Neural progenitor cell (in vitro differentiated cells): ENCODE measurements around the gene FAM124A. TPM values are rescaled to one million over a fixed set of nuclear protein-coding genes. Genes with fewer than 3 reads are reported as not detected.

Experiments used
- DNase-seq: peaks from one replicate; pipeline ENCODE4 v3.0.0-alpha.2; 2016; ENCODE audit warnings: low spot score
- H2AFZ ChIP-seq: fragments of 200-600 bp; sonication (generic); replicated peaks from 2 replicates; pipeline ENCODE4 v1.6.1; 2016; ENCODE audit warnings: antibody characterized with exemption
- H3F3A ChIP-seq: fragments of 200-600 bp; sonication (generic); 2 replicates; pipeline ENCODE4 v1.6.1; 2016; ENCODE audit warnings: antibody characterized with exemption, low read depth
- H3K27ac ChIP-seq: fragments of 200-600 bp; sonication (generic); 2 replicates; pipeline ENCODE4 v1.5.1; 2016; ENCODE audit warnings: mild to moderate bottlenecking
- H3K27me3 ChIP-seq: fragments of 200-600 bp; sonication (generic); 2 replicates; pipeline ENCODE4 v1.6.1; 2016; ENCODE audit warnings: mild to moderate bottlenecking, moderate library complexity
- H3K36me3 ChIP-seq: fragments of 200-600 bp; sonication (generic); 2 replicates; pipeline ENCODE4 v1.5.1; 2016
- H3K4me1 ChIP-seq: fragments of 200-600 bp; sonication (generic); 2 replicates; pipeline ENCODE4 v1.6.1; 2016; ENCODE audit warnings: mixed run types
- H3K4me2 ChIP-seq: fragments of 200-600 bp; sonication (generic); 2 replicates; pipeline ENCODE4 v1.6.1; 2016
- H3K4me3 ChIP-seq: fragments of 200-600 bp; sonication (generic); 2 replicates; pipeline ENCODE4 v1.5.1; 2016
- H3K79me2 ChIP-seq: fragments of 200-600 bp; sonication (generic); 2 replicates; pipeline ENCODE4 v1.6.1; 2016; ENCODE audit warnings: low read depth
- H3K9ac ChIP-seq: fragments of 200-600 bp; sonication (generic); 2 replicates; pipeline ENCODE4 v1.6.1; 2016
- H3K9me3 ChIP-seq: fragments of 200-600 bp; sonication (generic); 2 replicates; pipeline ENCODE4 v1.5.1; 2016; ENCODE audit warnings: low read depth
- H4K20me1 ChIP-seq: fragments of 200-600 bp; sonication (generic); 2 replicates; pipeline ENCODE4 v1.6.1; 2016; ENCODE audit warnings: low read depth
- H3K27ac Mint-ChIP-seq: 3 replicates; pipeline ENCODE4 v1.8.0; 2021; ENCODE audit warnings: mixed read lengths
- H3K27me3 Mint-ChIP-seq: 2 replicates; pipeline ENCODE4 v1.8.0; 2022; ENCODE audit warnings: low read depth, mild to moderate bottlenecking, inconsistent platforms, moderate library complexity, mixed read lengths; ENCODE audit not compliant: insufficient read depth
- H3K36me3 Mint-ChIP-seq: 3 replicates; pipeline ENCODE4 v1.8.0; 2021; ENCODE audit warnings: mixed read lengths
- H3K4me1 Mint-ChIP-seq: 3 replicates; pipeline ENCODE4 v1.8.0; 2021; ENCODE audit warnings: mixed read lengths
- H3K4me3 Mint-ChIP-seq: 3 replicates; pipeline ENCODE4 v1.8.0; 2021; ENCODE audit warnings: mild to moderate bottlenecking, moderate library complexity, mixed read lengths
- H3K9me3 Mint-ChIP-seq: 3 replicates; pipeline ENCODE4 v1.8.0; 2020; ENCODE audit warnings: mixed read lengths
- EZH2 ChIP-seq: fragments of 200-600 bp; sonication (generic); IDR thresholded peaks from 2 replicates; pipeline ENCODE4 v1.6.1; 2017; ENCODE audit warnings: antibody characterized with exemption, mild to moderate bottlenecking, moderate library complexity
- EZH2phosphoT487 ChIP-seq: fragments of 200-600 bp; sonication (generic); IDR thresholded peaks from 2 replicates; pipeline ENCODE4 v1.6.1; 2017; ENCODE audit warnings: antibody characterized with exemption
- total RNA-seq: library from RNA; depleted of rRNA; stranded (reverse); fragments of >200 nt; gene quantifications from 2 replicates; pipeline ENCODE4 v1.2.3, GENCODE V29; 2015; ENCODE audit warnings: low replicate concordance
- TF ChIP-seq, protein P1 (sequence below): fragments of 200-600 bp; sonication (generic); IDR thresholded peaks from 2 replicates; pipeline ENCODE4 v1.5.1; 2017; ENCODE audit warnings: antibody characterized with exemption, mild to moderate bottlenecking

The FAM124A gene
- total RNA-seq, 1 donor from 2014 or later = 22.6 TPM

DNA sequence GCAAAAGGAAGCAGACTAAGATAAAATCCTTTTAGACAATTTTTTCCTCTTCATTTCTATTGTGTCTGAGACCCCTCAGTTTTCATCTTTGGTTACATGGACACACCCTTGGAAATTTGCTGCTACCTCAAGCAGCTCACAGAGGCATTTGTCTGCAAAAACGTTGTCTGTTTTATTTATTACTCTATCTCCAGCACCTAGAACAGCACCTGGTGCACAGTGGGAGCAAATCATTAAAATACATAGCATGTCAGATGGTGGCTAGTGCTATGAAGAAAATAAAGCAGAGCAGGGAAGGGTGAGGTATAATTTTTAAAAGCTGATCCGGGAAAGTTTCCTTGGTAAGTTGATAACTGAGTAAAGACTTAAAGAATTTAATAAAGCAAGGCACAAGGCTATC is 14.3 kb upstream of the FAM124A start:
- H3K36me3 ChIP-seq = no peaks in the 10 kb centered on the region
- H3K27me3 Mint-ChIP-seq = peaks cover 4% of the 10 kb centered on the region
- no peak overlapping the region for H3K4me3 Mint-ChIP-seq

DNA sequence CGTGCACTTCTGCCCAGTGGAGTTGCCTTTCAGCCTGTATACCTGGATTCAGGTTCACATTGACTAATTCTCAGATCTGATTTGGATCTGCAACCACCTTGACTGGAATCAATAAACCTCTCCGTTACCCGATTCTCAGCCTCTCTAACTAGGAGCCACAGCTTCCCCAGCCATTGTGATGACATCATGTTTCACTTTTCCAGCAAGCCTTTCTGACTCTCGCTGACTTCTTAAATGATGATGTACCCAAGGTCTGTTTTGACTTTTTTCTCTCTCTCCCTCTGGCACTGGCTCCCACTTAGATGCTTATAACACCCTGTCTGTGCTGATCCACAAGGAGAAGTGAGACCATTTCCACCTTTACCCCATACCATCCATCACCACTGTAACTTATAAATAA is 13.5 kb upstream of the FAM124A start:
- H3K27me3 ChIP-seq = no peaks in the 10 kb centered on the region
- H3K9me3 ChIP-seq = no peaks in the 10 kb centered on the region
- H3K4me3 ChIP-seq = no peak overlapping the region
- H3K27ac ChIP-seq = no peak overlapping the region
- H3K36me3 Mint-ChIP-seq = no peaks in the 10 kb centered on the region
- no peaks in the 10 kb centered on the region for H3K9me3 Mint-ChIP-seq
- H3K4me1 ChIP-seq = no peaks in the 10 kb centered on the region
- H3K27me3 Mint-ChIP-seq = peaks cover 6% of the 10 kb centered on the region
- no peak for DNase-seq
- no peak overlapping the region for H3K27ac Mint-ChIP-seq
- no peak overlapping the region for H3K4me2 ChIP-seq
- H3K4me1 Mint-ChIP-seq = peaks cover 17% of the 10 kb centered on the region
- H3K79me2 ChIP-seq = no peaks in the 10 kb centered on the region
- no peak for TF ChIP-seq EZH2
- TF ChIP-seq EZH2phosphoT487 = no peak
- TF ChIP-seq, protein P1, sequence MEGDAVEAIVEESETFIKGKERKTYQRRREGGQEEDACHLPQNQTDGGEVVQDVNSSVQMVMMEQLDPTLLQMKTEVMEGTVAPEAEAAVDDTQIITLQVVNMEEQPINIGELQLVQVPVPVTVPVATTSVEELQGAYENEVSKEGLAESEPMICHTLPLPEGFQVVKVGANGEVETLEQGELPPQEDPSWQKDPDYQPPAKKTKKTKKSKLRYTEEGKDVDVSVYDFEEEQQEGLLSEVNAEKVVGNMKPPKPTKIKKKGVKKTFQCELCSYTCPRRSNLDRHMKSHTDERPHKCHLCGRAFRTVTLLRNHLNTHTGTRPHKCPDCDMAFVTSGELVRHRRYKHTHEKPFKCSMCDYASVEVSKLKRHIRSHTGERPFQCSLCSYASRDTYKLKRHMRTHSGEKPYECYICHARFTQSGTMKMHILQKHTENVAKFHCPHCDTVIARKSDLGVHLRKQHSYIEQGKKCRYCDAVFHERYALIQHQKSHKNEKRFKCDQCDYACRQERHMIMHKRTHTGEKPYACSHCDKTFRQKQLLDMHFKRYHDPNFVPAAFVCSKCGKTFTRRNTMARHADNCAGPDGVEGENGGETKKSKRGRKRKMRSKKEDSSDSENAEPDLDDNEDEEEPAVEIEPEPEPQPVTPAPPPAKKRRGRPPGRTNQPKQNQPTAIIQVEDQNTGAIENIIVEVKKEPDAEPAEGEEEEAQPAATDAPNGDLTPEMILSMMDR = no peak
- no peak overlapping the region for H3K9ac ChIP-seq
- no peak overlapping the region for H3K4me3 Mint-ChIP-seq
- H2AFZ ChIP-seq = no peak overlapping the region
- H3K36me3 ChIP-seq = no peaks in the 10 kb centered on the region
- H4K20me1 ChIP-seq = no peaks in the 10 kb centered on the region
- no peaks in the 10 kb centered on the region for H3F3A ChIP-seq

More for the DNA sequence above, 14.3 kb upstream of the FAM124A start:
- no peaks in the 10 kb centered on the region for H3K36me3 Mint-ChIP-seq
- peaks cover 9% of the 10 kb centered on the region for H3K4me1 Mint-ChIP-seq
- H3F3A ChIP-seq = no peaks in the 10 kb centered on the region
- no peaks in the 10 kb centered on the region for H4K20me1 ChIP-seq
- no peak overlapping the region for H3K27ac Mint-ChIP-seq
- TF ChIP-seq EZH2 (no peak), EZH2phosphoT487 (no peak)
- TF ChIP-seq, protein P1 = no peak
- no peaks in the 10 kb centered on the region for H3K9me3 Mint-ChIP-seq
- no peaks in the 10 kb centered on the region for H3K79me2 ChIP-seq
- H3K27ac ChIP-seq = no peak overlapping the region
- H3K4me2 ChIP-seq = no peak overlapping the region
- DNase-seq = no peak
- H3K9me3 ChIP-seq = no peaks in the 10 kb centered on the region
- no peak overlapping the region for H3K9ac ChIP-seq
- no peak overlapping the region for H2AFZ ChIP-seq
- no peak overlapping the region for H3K4me3 ChIP-seq
- no peaks in the 10 kb centered on the region for H3K27me3 ChIP-seq
- no peaks in the 10 kb centered on the region for H3K4me1 ChIP-seq

DNA sequence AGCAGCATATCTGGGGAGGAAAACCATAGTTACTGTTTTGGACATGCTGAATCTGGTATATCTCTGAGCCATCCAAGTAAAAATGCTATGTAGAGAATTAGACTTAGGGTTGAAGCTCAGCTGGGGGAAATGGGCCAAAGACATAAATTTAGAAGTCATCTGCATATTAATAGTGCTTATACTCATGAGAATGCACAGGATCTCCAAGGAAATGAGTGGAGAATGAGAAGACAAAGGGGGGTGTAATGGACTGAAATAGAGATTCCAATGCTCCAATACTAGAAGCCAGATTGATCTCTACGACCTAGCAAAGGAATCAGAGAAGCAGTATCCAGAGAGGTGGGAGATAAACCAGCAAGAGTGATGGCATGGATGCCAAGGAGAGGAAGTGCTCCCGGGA is 10.3 kb upstream of the FAM124A start:
- Histone ChIP-seq H4K20me1 (no peaks in the 10 kb centered on the region), H2AFZ (no peak overlapping the region), H3K4me3 (no peak overlapping the region), H3K9ac (no peak overlapping the region), H3F3A (no peaks in the 10 kb centered on the region), H3K27me3 (no peaks in the 10 kb centered on the region), H3K79me2 (no peaks in the 10 kb centered on the region), H3K36me3 (no peaks in the 10 kb centered on the region), H3K4me1 (no peaks in the 10 kb centered on the region), H3K9me3 (no peaks in the 10 kb centered on the region), H3K4me2 (no peak overlapping the region), H3K27ac (no peak overlapping the region)
- H3K27ac Mint-ChIP-seq = no peak overlapping the region
- no peak for DNase-seq
- no peaks in the 10 kb centered on the region for H3K36me3 Mint-ChIP-seq
- H3K4me3 Mint-ChIP-seq = no peak overlapping the region
- TF ChIP-seq EZH2 (no peak), EZH2phosphoT487 (no peak)
- TF ChIP-seq, protein P1 = no peak
- H3K9me3 Mint-ChIP-seq = peaks cover 2% of the 10 kb centered on the region
- peaks cover 18% of the 10 kb centered on the region for H3K4me1 Mint-ChIP-seq
- peaks cover 6% of the 10 kb centered on the region for H3K27me3 Mint-ChIP-seq

DNA sequence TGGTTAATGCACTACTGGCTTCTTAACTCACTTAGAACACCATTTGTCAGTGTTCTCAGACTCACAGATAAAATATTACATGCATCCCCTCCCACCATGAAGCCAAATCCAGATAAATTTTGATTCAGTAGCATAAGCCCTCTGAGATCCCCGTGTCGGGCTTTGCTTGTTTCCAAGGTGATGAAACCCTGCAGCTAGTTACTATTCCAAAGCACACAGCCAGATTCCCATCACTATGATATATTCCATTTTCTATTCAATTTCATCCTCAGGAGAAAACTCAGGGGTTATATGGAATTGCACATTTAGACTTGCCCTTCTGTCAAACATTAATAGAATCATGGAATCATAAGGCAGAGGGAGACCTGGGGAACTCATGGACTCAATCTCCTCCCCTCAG is 9.4 kb upstream of the FAM124A start:
- peaks cover 2% of the 10 kb centered on the region for H3K9me3 Mint-ChIP-seq
- peaks cover 8% of the 10 kb centered on the region for H3K27me3 Mint-ChIP-seq
- Histone ChIP-seq H3K4me3 (no peak overlapping the region), H3K36me3 (no peaks in the 10 kb centered on the region), H4K20me1 (no peaks in the 10 kb centered on the region), H3K27ac (no peak overlapping the region), H3K4me1 (no peaks in the 10 kb centered on the region), H3K79me2 (no peaks in the 10 kb centered on the region), H2AFZ (no peak overlapping the region), H3K4me2 (no peak overlapping the region), H3K9ac (no peak overlapping the region), H3K27me3 (no peaks in the 10 kb centered on the region), H3K9me3 (no peaks in the 10 kb centered on the region), H3F3A (no peaks in the 10 kb centered on the region)
- no peak for DNase-seq
- TF ChIP-seq EZH2phosphoT487 = no peak
- no peak for TF ChIP-seq EZH2
- TF ChIP-seq, protein P1 = no peak
- no peak overlapping the region for H3K4me3 Mint-ChIP-seq
- no peaks in the 10 kb centered on the region for H3K36me3 Mint-ChIP-seq
- peaks cover 18% of the 10 kb centered on the region for H3K4me1 Mint-ChIP-seq
- H3K27ac Mint-ChIP-seq = no peak overlapping the region
